HG03521 (cell line): ENCODE measurements around the gene CYP27C1.
"Not testable (repeated sequence)": the region's sequence is repeated elsewhere in the genome, so short reads cannot be mapped to it uniquely, and the experiment has no call there.

Experiments
- ATAC-seq: cut with Tn5 transposase; IDR thresholded peaks from one replicate; pipeline ENCODE4 v1.9.1; 2021; ENCODE audit warnings: mild to moderate bottlenecking, moderate library complexity; ENCODE audit not compliant: unreplicated experiment

CYP27C1 gene

GRCh38 chr2:127175041-127175721, 44.9 kb downstream of the CYP27C1 start:
- ATAC-seq = no peak

- no peak for ATAC-seq
Measured at GRCh38 chr2:127174640-127175039, 45.5 kb downstream of the CYP27C1 start.

- ATAC-seq = no peak
Measured at GRCh38 chr2:127174136-127174535, 46.0 kb downstream of the CYP27C1 start.

GRCh38 chr2:127173057-127173456, 47.0 kb downstream of the CYP27C1 start:
- ATAC-seq = no peak

- ATAC-seq = no peak
Measured at GRCh38 chr2:127172306-127172705, 47.8 kb downstream of the CYP27C1 start.

- no peak for ATAC-seq
Measured at GRCh38 chr2:127170452-127171197, 49.5 kb downstream of the CYP27C1 start.

- ATAC-seq = no peak
Measured at GRCh38 chr2:127170021-127170420, 50.1 kb downstream of the CYP27C1 start.

- ATAC-seq = no peak
Measured at GRCh38 chr2:127169066-127169660, 50.9 kb downstream of the CYP27C1 start.

- ATAC-seq = no peak
Measured at GRCh38 chr2:127166231-127166860, 53.8 kb downstream of the CYP27C1 start.

GRCh38 chr2:127165539-127165935, 54.6 kb downstream of the CYP27C1 start:
- no peak for ATAC-seq

- no peak for ATAC-seq
Measured at GRCh38 chr2:127164761-127165538, 55.1 kb downstream of the CYP27C1 start.

- ATAC-seq = no peak
Measured at GRCh38 chr2:127163921-127164320, 56.2 kb downstream of the CYP27C1 start.

GRCh38 chr2:127163090-127163406, 57.1 kb downstream of the CYP27C1 start:
- not testable (repeated sequence) for ATAC-seq

GRCh38 chr2:127162261-127163089, 57.6 kb downstream of the CYP27C1 start:
- no peak for ATAC-seq

- ATAC-seq = no peak
Measured at GRCh38 chr2:127161176-127162136, 58.6 kb downstream of the CYP27C1 start.

- ATAC-seq = no peak
Measured at GRCh38 chr2:127160676-127161075, 59.4 kb downstream of the CYP27C1 start.

GRCh38 chr2:127159543-127159942, 60.6 kb downstream of the CYP27C1 start:
- no peak for ATAC-seq

- no peak for ATAC-seq
Measured at GRCh38 chr2:127158614-127159290, 61.3 kb downstream of the CYP27C1 start.
